GM13977 (cell line): Measurements from ENCODE around the gene FILIP1L.

Experiments used
- DNase-seq: peaks from one replicate; pipeline ENCODE4 v3.0.0; 2012; ENCODE audit warnings: low spot score
- CTCF ChIP-seq: IDR thresholded peaks from 2 replicates; pipeline ENCODE4 v1.5.1; 2012; ENCODE audit warnings: mild to moderate bottlenecking, control low read depth; ENCODE audit not compliant: insufficient read depth; ENCODE audit errors: extremely low read depth, missing control alignments
- in situ Hi-C: fragments of 300-500 bp; cut with MboI; formaldehyde crosslinking; loops from one replicate; pipeline ENCODE4 v1.12.0; 2022; ENCODE audit warnings: low sequenced_read_pairs, low pct_unique_long_range_greater_than_20kb, mixed read lengths, inconsistent platforms; ENCODE audit not compliant: unreplicated experiment

The FILIP1L gene

GRCh38 chr3:100108464-100109079, 5.7 kb downstream of the FILIP1L start:
- in situ Hi-C loops = no loop called here
- no peak for TF ChIP-seq CTCF
- DNase-seq = no peak

GRCh38 chr3:100107221-100107814, 7.0 kb downstream of the FILIP1L start:
- in situ Hi-C loops = no loop called here
- TF ChIP-seq CTCF = no peak
- DNase-seq = no peak

GRCh38 chr3:100106531-100107141, 7.7 kb downstream of the FILIP1L start:
- TF ChIP-seq CTCF = no peak
- no peak for DNase-seq
- in situ Hi-C loops = no loop called here

- no peak for TF ChIP-seq CTCF
- DNase-seq = no peak
- in situ Hi-C loops = no loop called here
Observed at GRCh38 chr3:100106094-100106493, 8.2 kb downstream of the FILIP1L start.

- in situ Hi-C loops = no loop called here
- DNase-seq = no peak
- TF ChIP-seq CTCF = no peak
Observed at GRCh38 chr3:100105501-100105900, 8.8 kb downstream of the FILIP1L start.

GRCh38 chr3:100104817-100105413, 9.4 kb downstream of the FILIP1L start:
- DNase-seq = no peak
- TF ChIP-seq CTCF = no peak
- in situ Hi-C loops = no loop called here
